Colonic mucosa (tissue), 4 donors: ENCODE measurements around the gene MCM5. TPM values are rescaled to one million over a fixed set of nuclear protein-coding genes. Genes with fewer than 3 reads are reported as not detected.

Experiments used
- DNase-seq: peaks from one replicate; pipeline ENCODE4 v3.0.0-alpha.2; 2020
- H3K27ac ChIP-seq: fragments of 200-600 bp; one replicate; pipeline ENCODE4 v1.8.0; 2021
- H3K27me3 ChIP-seq: fragments of 200-600 bp; one replicate; pipeline ENCODE4 v1.8.0; 2021
- H3K36me3 ChIP-seq: fragments of 200-600 bp; one replicate; pipeline ENCODE4 v1.8.0; 2021
- H3K4me1 ChIP-seq: fragments of 200-600 bp; one replicate; pipeline ENCODE4 v1.8.0; 2021; ENCODE audit warnings: mild to moderate bottlenecking
- H3K4me3 ChIP-seq: fragments of 200-600 bp; one replicate; pipeline ENCODE4 v1.8.0; 2021
- H3K9ac ChIP-seq, 2 donors: one replicate each; pipeline ENCODE4 v1.7.0; 2013; ENCODE audit warnings: control low read depth in 2 of 2, low read depth in 2 of 2, low read length in 2 of 2
- H3K9me3 ChIP-seq: fragments of 200-600 bp; one replicate; pipeline ENCODE4 v1.8.0; 2021
- CTCF ChIP-seq: fragments of 200-600 bp; IDR thresholded peaks from one replicate; pipeline ENCODE4 v1.8.0; 2022; ENCODE audit warnings: antibody characterized with exemption, mild to moderate bottlenecking
- intact Hi-C: fragments of 100-400 bp; cut with DNase I; formaldehyde crosslinking; loops from one replicate; pipeline ENCODE4 v1.14.1; 2022
- total RNA-seq, 2 donors: library from RNA; stranded (reverse); fragmentation: NEBNext Ultra II Directional in 1 of 2; extraction: Animal tissue kit (Norgen Biotek cat#: 25700) in 1 of 2; gene quantifications; one replicate each; pipeline ENCODE4 v1.2.1, GENCODE V29; 2021
- donor health status: healthy.
- donor health status: DM: no; HTN: no; CAD: no.
- donor health status: DM: no; HTN: no; CAD: no.

Gene MCM5
- total RNA-seq, 2 donors from 2014 or later = 33.0 to 120 TPM

- DNase-seq = no peak
- no peak overlapping the region for H3K27ac ChIP-seq
Measured at GRCh38 chr22:35384975-35385588, 14.9 kb upstream of the MCM5 start.

GRCh38 chr22:35386670-35387288 lies 13.2 kb upstream of the MCM5 start:
- no peak for DNase-seq
- no peak for TF ChIP-seq CTCF
- no peak overlapping the region for H3K9ac ChIP-seq
- intact Hi-C loops = no loop called here
- no peaks in the 10 kb centered on the region for H3K36me3 ChIP-seq
- H3K4me3 ChIP-seq = no peak overlapping the region
- H3K4me1 ChIP-seq = no peaks in the 10 kb centered on the region
- H3K9me3 ChIP-seq = no peaks in the 10 kb centered on the region
- H3K27ac ChIP-seq = no peak overlapping the region
- H3K27me3 ChIP-seq = no peaks in the 10 kb centered on the region

More at GRCh38 chr22:35384975-35385588, 14.9 kb upstream of the MCM5 start:
- intact Hi-C loops = no loop called here
- H3K4me1 ChIP-seq = peaks cover 4% of the 10 kb centered on the region
- H3K9me3 ChIP-seq = no peaks in the 10 kb centered on the region
- H3K27me3 ChIP-seq = no peaks in the 10 kb centered on the region
- no peak overlapping the region for H3K4me3 ChIP-seq
- H3K9ac ChIP-seq = no peak overlapping the region
- no peak for TF ChIP-seq CTCF
- H3K36me3 ChIP-seq = no peaks in the 10 kb centered on the region

- no peak for DNase-seq
- Histone ChIP-seq H3K4me3 (no peak overlapping the region), H3K36me3 (no peaks in the 10 kb centered on the region), H3K9ac (no peak overlapping the region), H3K9me3 (no peaks in the 10 kb centered on the region), H3K27ac (no peak overlapping the region), H3K4me1 (no peaks in the 10 kb centered on the region), H3K27me3 (no peaks in the 10 kb centered on the region)
- intact Hi-C loops = no loop called here
- no peak for TF ChIP-seq CTCF
Measured at GRCh38 chr22:35390933-35391332, 9.0 kb upstream of the MCM5 start.

- DNase-seq = no peak
- Histone ChIP-seq H3K36me3 (no peaks in the 10 kb centered on the region), H3K4me1 (no peaks in the 10 kb centered on the region), H3K4me3 (no peak overlapping the region), H3K27me3 (no peaks in the 10 kb centered on the region), H3K9me3 (no peaks in the 10 kb centered on the region), H3K27ac (no peak overlapping the region), H3K9ac (no peak overlapping the region)
- no peak for TF ChIP-seq CTCF
- intact Hi-C loops = no loop called here
Measured at GRCh38 chr22:35392357-35392756, 7.6 kb upstream of the MCM5 start.

- DNase-seq = no peak
- intact Hi-C loops = no loop called here
- no peaks in the 10 kb centered on the region for H3K9me3 ChIP-seq
- H3K36me3 ChIP-seq = no peaks in the 10 kb centered on the region
- no peak for TF ChIP-seq CTCF
- H3K27me3 ChIP-seq = no peaks in the 10 kb centered on the region
- no peak overlapping the region for H3K9ac ChIP-seq
- H3K4me1 ChIP-seq = no peaks in the 10 kb centered on the region
- H3K27ac ChIP-seq = no peak overlapping the region
- no peak overlapping the region for H3K4me3 ChIP-seq
Measured at GRCh38 chr22:35393116-35394010, 6.6 kb upstream of the MCM5 start.
